Caco-2 (cell line): Measurements from ENCODE around the gene SIL1. TPM values are rescaled to one million over a fixed set of nuclear protein-coding genes. Genes with fewer than 3 reads are reported as not detected.

Experiments used
- BruUV-seq: library from RNA; stranded (reverse); fragments of 400-500 nt; replicated peaks from 2 replicates; lab custom pipeline; 2021; lab: Mats Ljungman, UMichigan
- CTCF ChIA-PET: fragments of 300-600 bp; sonication (Branson Sonifier 250); formaldehyde crosslinking; loops from one replicate; lab custom pipeline; 2022; ENCODE audit warnings: antibody characterized with exemption; lab: Charles Lee
- POLR2A ChIA-PET: fragments of 300-600 bp; sonication (Branson Sonifier 250); formaldehyde crosslinking; loops from one replicate; lab custom pipeline; 2022; ENCODE audit warnings: antibody characterized with exemption; lab: Charles Lee
- DNase-seq, 2 experiments: peaks; one replicate each; pipeline versions ENCODE4 v3.0.0 to v3.0.0-alpha.2; 2020 to 2022
- H3K27me3 ChIP-seq: replicated peaks from 2 replicates; pipeline ENCODE4 v1.6.0; 2011; ENCODE audit warnings: low read length; ENCODE audit not compliant: control insufficient read depth, insufficient read depth
- H3K36me3 ChIP-seq: 2 replicates; pipeline ENCODE4 v1.5.1; 2011; ENCODE audit warnings: low read length; ENCODE audit not compliant: control insufficient read depth, insufficient read depth
- H3K4me1 ChIP-seq: fragments of 250-450 bp; sonication (Bioruptor Pico); 2 replicates; pipeline ENCODE4 v1.5.1; 2020; ENCODE audit warnings: mild to moderate bottlenecking
- H3K4me3 ChIP-seq: 2 replicates; pipeline ENCODE4 v1.5.1; 2011; ENCODE audit warnings: low read depth, mild to moderate bottlenecking, control low read depth, low read length
- H3K9me3 ChIP-seq: fragments of 250-450 bp; sonication (Bioruptor Pico); 2 replicates; pipeline ENCODE4 v1.5.1; 2020; ENCODE audit warnings: mild to moderate bottlenecking, moderate library complexity
- H3K27ac Mint-ChIP-seq: one replicate; pipeline ENCODE4 v1.8.0; 2022; ENCODE audit warnings: mixed read lengths; ENCODE audit not compliant: unreplicated experiment
- H3K27me3 Mint-ChIP-seq: one replicate; pipeline ENCODE4 v1.8.0; 2022; ENCODE audit warnings: mixed read lengths; ENCODE audit not compliant: insufficient read depth, unreplicated experiment
- H3K36me3 Mint-ChIP-seq: one replicate; pipeline ENCODE4 v1.8.0; 2022; ENCODE audit warnings: mild to moderate bottlenecking, mixed read lengths; ENCODE audit not compliant: insufficient read depth, unreplicated experiment
- H3K4me1 Mint-ChIP-seq: one replicate; pipeline ENCODE4 v1.8.0; 2022; ENCODE audit warnings: low read depth, mixed read lengths; ENCODE audit not compliant: unreplicated experiment
- H3K4me3 Mint-ChIP-seq: one replicate; pipeline ENCODE4 v1.8.0; 2022; ENCODE audit warnings: mild to moderate bottlenecking, moderate library complexity, mixed read lengths; ENCODE audit not compliant: unreplicated experiment
- H3K9me3 Mint-ChIP-seq: one replicate; pipeline ENCODE4 v1.8.0; 2022; ENCODE audit warnings: mixed read lengths; ENCODE audit not compliant: unreplicated experiment
- CTCF ChIP-seq, 2 experiments: fragments of 200-600 bp in 1 of 2; IDR thresholded peaks; 1 replicate in 1 of 2; 2 replicates in 1 of 2; pipeline versions ENCODE4 v1.5.1 to v1.8.0; 2011 to 2022; ENCODE audit warnings: antibody characterized with exemption in 1 of 2, control low read depth in 1 of 2, inconsistent platforms in 1 of 2, low read depth in 1 of 2, low read length in 1 of 2, mild to moderate bottlenecking in 1 of 2, moderate library complexity in 1 of 2; ENCODE audit not compliant: insufficient read depth in 1 of 2, severe bottlenecking in 1 of 2, unreplicated experiment in 1 of 2
- intact Hi-C: fragments of 100-400 bp; cut with micrococcal nuclease; formaldehyde crosslinking; loops from one replicate; pipeline ENCODE4 v1.10.0; 2022; ENCODE audit not compliant: unreplicated experiment
- total RNA-seq: library from RNA; stranded (reverse); gene quantifications from 2 replicates; pipeline ENCODE4 v1.2.3, GENCODE V29; 2022

SIL1 gene
- total RNA-seq, 1 experiment from 2014 or later = 29.7 TPM

GRCh38 chr5:138983984-138984383 lies 214.2 kb downstream of the SIL1 start:
- intact Hi-C loops = no loop called here
- TF ChIP-seq CTCF (IDR thresholded peaks at IDR 0.05; ENCODE audit: insufficient read depth in 1 of 2, low read depth in 1 of 2, low read length in 1 of 2, severe bottlenecking in 1 of 2, unreplicated experiment in 1 of 2) = no peak
- H3K27ac Mint-ChIP-seq = no peak overlapping the region
- H3K4me3 ChIP-seq = no peak overlapping the region
- H3K4me1 Mint-ChIP-seq = no peaks in the 10 kb centered on the region
- H3K9me3 Mint-ChIP-seq = no peaks in the 10 kb centered on the region
- no peaks in the 10 kb centered on the region for H3K36me3 ChIP-seq
- no peaks in the 10 kb centered on the region for H3K27me3 ChIP-seq
- POLR2A ChIA-PET = no interaction called here
- H3K27me3 Mint-ChIP-seq = no peaks in the 10 kb centered on the region
- DNase-seq = no peak
- no peaks in the 10 kb centered on the region for H3K9me3 ChIP-seq
- no peaks in the 10 kb centered on the region; the same call in 1 of the 2 replicates for H3K4me1 ChIP-seq
- no peak overlapping the region for H3K4me3 Mint-ChIP-seq
- CTCF ChIA-PET = no interaction called here
- H3K36me3 Mint-ChIP-seq = no peaks in the 10 kb centered on the region
- no TSS peak for BruUV-seq

GRCh38 chr5:138981586-138981985 lies 216.6 kb downstream of the SIL1 start:
- Mint-ChIP-seq H3K27ac (no peak overlapping the region), H3K27me3 (no peaks in the 10 kb centered on the region), H3K36me3 (no peaks in the 10 kb centered on the region), H3K9me3 (no peaks in the 10 kb centered on the region), H3K4me1 (no peaks in the 10 kb centered on the region), H3K4me3 (no peak overlapping the region)
- Histone ChIP-seq H3K9me3 (no peaks in the 10 kb centered on the region; the same call in 1 of the 2 replicates), H3K27me3 (no peaks in the 10 kb centered on the region), H3K36me3 (no peaks in the 10 kb centered on the region), H3K4me1 (peaks cover 5% of the 10 kb centered on the region), H3K4me3 (no peak overlapping the region)
- CTCF ChIA-PET = no interaction called here
- BruUV-seq = no TSS peak
- intact Hi-C loops = no loop called here
- TF ChIP-seq CTCF (IDR thresholded peaks at IDR 0.05; ENCODE audit: insufficient read depth in 1 of 2, low read depth in 1 of 2, low read length in 1 of 2, severe bottlenecking in 1 of 2, unreplicated experiment in 1 of 2) = no peak
- no peak for DNase-seq
- POLR2A ChIA-PET = no interaction called here

- H3K4me3 Mint-ChIP-seq = no peak overlapping the region
- no peak for DNase-seq
- BruUV-seq = no TSS peak
- intact Hi-C loops = no loop called here
- H3K9me3 Mint-ChIP-seq = no peaks in the 10 kb centered on the region
- H3K36me3 Mint-ChIP-seq = no peaks in the 10 kb centered on the region
- Histone ChIP-seq H3K4me3 (no peak overlapping the region), H3K27me3 (no peaks in the 10 kb centered on the region), H3K9me3 (no peaks in the 10 kb centered on the region; the same call in 1 of the 2 replicates), H3K36me3 (no peaks in the 10 kb centered on the region), H3K4me1 (peaks cover 5% of the 10 kb centered on the region)
- no peaks in the 10 kb centered on the region for H3K4me1 Mint-ChIP-seq
- ChIA-PET POLR2A (no interaction called here), CTCF (no interaction called here)
- H3K27me3 Mint-ChIP-seq = no peaks in the 10 kb centered on the region
- no peak for TF ChIP-seq CTCF (IDR thresholded peaks at IDR 0.05; ENCODE audit: insufficient read depth in 1 of 2, low read depth in 1 of 2, low read length in 1 of 2, severe bottlenecking in 1 of 2, unreplicated experiment in 1 of 2)
- no peak overlapping the region for H3K27ac Mint-ChIP-seq
Measured at GRCh38 chr5:138981131-138981530, 217.0 kb downstream of the SIL1 start.
